Trophoblast cell (in vitro differentiated cells and primary cell): Measurements from ENCODE around the gene NR6A1.

Experiments used
- DNase-seq, 2 donors: peaks; one replicate each; pipeline ENCODE4 v3.0.0-alpha.2; 2016
- H2AFZ ChIP-seq: 2 replicates; pipeline ENCODE4 v1.6.1; 2013; ENCODE audit warnings: low read length, moderate library complexity, mild to moderate bottlenecking; ENCODE audit not compliant: insufficient read depth, poor library complexity
- H2AK5ac ChIP-seq: 2 replicates; pipeline ENCODE4 v1.6.1; 2013; ENCODE audit warnings: mild to moderate bottlenecking, low read length
- H2BK120ac ChIP-seq: 2 replicates; pipeline ENCODE4 v1.6.1; 2013; ENCODE audit warnings: low read length, mild to moderate bottlenecking, moderate library complexity; ENCODE audit not compliant: insufficient read depth, poor library complexity
- H2BK12ac ChIP-seq: 2 replicates; pipeline ENCODE4 v1.6.1; 2013; ENCODE audit warnings: mild to moderate bottlenecking, low read length, moderate library complexity
- H2BK5ac ChIP-seq: 2 replicates; pipeline ENCODE4 v1.6.1; 2013; ENCODE audit warnings: low read length, low read depth, moderate library complexity, mild to moderate bottlenecking; ENCODE audit not compliant: poor library complexity
- H3K14ac ChIP-seq: 2 replicates; pipeline ENCODE4 v1.6.1; 2013; ENCODE audit warnings: mild to moderate bottlenecking, low read length
- H3K18ac ChIP-seq: 2 replicates; pipeline ENCODE4 v1.6.1; 2013; ENCODE audit warnings: mild to moderate bottlenecking, low read length
- H3K23ac ChIP-seq: 2 replicates; pipeline ENCODE4 v1.6.1; 2013; ENCODE audit warnings: low read length
- H3K27ac ChIP-seq: 2 replicates; pipeline ENCODE4 v1.5.1; 2013; ENCODE audit warnings: low read depth, mild to moderate bottlenecking, inconsistent platforms, low read length, moderate library complexity
- H3K27me3 ChIP-seq: 2 replicates; pipeline ENCODE4 v1.6.1; 2013; ENCODE audit warnings: inconsistent platforms, mild to moderate bottlenecking, low read length, moderate library complexity; ENCODE audit not compliant: insufficient read depth
- H3K36me3 ChIP-seq, 2 experiments: 1 replicate in 1 of 2; 2 replicates in 1 of 2; pipeline ENCODE4 v1.6.1; 2013; ENCODE audit warnings: low read length in 2 of 2, mild to moderate bottlenecking in 2 of 2, moderate library complexity in 1 of 2; ENCODE audit not compliant: insufficient read depth in 2 of 2, control insufficient read depth in 1 of 2
- H3K4ac ChIP-seq: 2 replicates; pipeline ENCODE4 v1.6.1; 2013; ENCODE audit warnings: low read depth, mild to moderate bottlenecking, low read length, moderate library complexity
- H3K4me1 ChIP-seq, 2 experiments: 1 replicate in 1 of 2; 2 replicates in 1 of 2; pipeline ENCODE4 v1.6.1; 2013; ENCODE audit warnings: low read length in 2 of 2, mild to moderate bottlenecking in 2 of 2, moderate library complexity in 1 of 2; ENCODE audit not compliant: insufficient read depth in 2 of 2, control insufficient read depth in 1 of 2
- H3K4me2 ChIP-seq: 2 replicates; pipeline ENCODE4 v1.6.1; 2013; ENCODE audit warnings: inconsistent platforms, mild to moderate bottlenecking, low read length, moderate library complexity
- H3K4me3 ChIP-seq: 2 replicates; pipeline ENCODE4 v1.5.1; 2013; ENCODE audit warnings: mild to moderate bottlenecking, low read depth, low read length, inconsistent platforms
- H3K79me1 ChIP-seq: one replicate; pipeline ENCODE4 v1.6.1; 2013; ENCODE audit warnings: low read length
- H3K79me2 ChIP-seq: 2 replicates; pipeline ENCODE4 v1.6.1; 2013; ENCODE audit warnings: low read length, mild to moderate bottlenecking; ENCODE audit not compliant: control insufficient read depth, insufficient read depth, poor library complexity
- H3K9ac ChIP-seq: 2 replicates; pipeline ENCODE4 v1.6.1; 2013; ENCODE audit warnings: mild to moderate bottlenecking, low read length
- H3K9me3 ChIP-seq: 2 replicates; pipeline ENCODE4 v1.6.1; 2013; ENCODE audit warnings: low read depth, mild to moderate bottlenecking, control low read depth, inconsistent platforms, low read length; ENCODE audit not compliant: insufficient read depth
- H4K12ac ChIP-seq: 2 replicates; pipeline ENCODE4 v1.6.1; 2013; ENCODE audit warnings: low read depth, mild to moderate bottlenecking, low read length, moderate library complexity
- H4K8ac ChIP-seq: 2 replicates; pipeline ENCODE4 v1.6.1; 2013; ENCODE audit warnings: low read depth, mild to moderate bottlenecking, low read length, moderate library complexity
- H4K91ac ChIP-seq: one replicate; pipeline ENCODE4 v1.6.1; 2013; ENCODE audit warnings: low read depth, mild to moderate bottlenecking, low read length, moderate library complexity
- WGBS: extraction: QIAGEN DNeasy Blood & Tissue Kit; methylation state at CpG from one replicate; pipeline ENCODE4 v1.1.7; 2013; ENCODE audit warnings: missing lambda C conversion rate; ENCODE audit not compliant: insufficient read length, insufficient coverage; ENCODE audit errors: extremely low coverage; 5-methylcytosine and 5-hydroxymethylcytosine counted together

The NR6A1 gene

DNA sequence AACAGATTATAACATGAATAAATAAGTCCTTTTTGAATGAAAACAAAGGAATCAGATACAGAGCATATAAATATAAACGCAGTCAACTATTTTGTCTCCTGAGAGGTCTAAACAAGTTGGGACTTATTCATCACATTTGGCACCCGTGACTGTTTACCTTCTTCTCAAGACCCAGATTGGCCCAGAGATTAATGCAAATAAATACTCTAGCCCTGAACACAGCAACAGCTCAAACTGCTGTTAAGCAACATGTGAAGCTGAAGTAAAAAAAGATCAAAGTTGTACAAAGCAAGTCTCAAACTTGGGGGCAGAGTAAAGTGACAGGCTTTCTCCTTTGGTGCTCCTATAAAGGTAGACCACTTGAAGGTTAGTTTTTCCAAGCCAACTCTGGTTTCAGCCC is 168.9 kb downstream of the NR6A1 start:
- H3K4me3 ChIP-seq = no peak overlapping the region
- peaks cover 3% of the 10 kb centered on the region for H3K79me1 ChIP-seq
- H2BK120ac ChIP-seq = no peak overlapping the region
- H4K12ac ChIP-seq = no peak overlapping the region
- H3K23ac ChIP-seq = no peak overlapping the region
- H2BK5ac ChIP-seq = no peak overlapping the region
- no peak for DNase-seq
- H3K9ac ChIP-seq = no peak overlapping the region
- peaks cover 3 to 4% of the 10 kb centered on the region in 2 experiments for H3K4me1 ChIP-seq
- no peak overlapping the region for H2BK12ac ChIP-seq
- no peak overlapping the region for H4K8ac ChIP-seq
- no peaks in the 10 kb centered on the region for H3K79me2 ChIP-seq
- no peak overlapping the region for H2AK5ac ChIP-seq
- no peak overlapping the region for H3K18ac ChIP-seq
- H3K27ac ChIP-seq = no peak overlapping the region
- peaks cover 1% of the 10 kb centered on the region for H3K9me3 ChIP-seq
- no peak overlapping the region for H2AFZ ChIP-seq
- no peak overlapping the region for H4K91ac ChIP-seq
- H3K4ac ChIP-seq = no peak overlapping the region
- WGBS = no CpG with 5 or more reads among the region's 2 CpGs
- H3K27me3 ChIP-seq = no peaks in the 10 kb centered on the region
- no peak overlapping the region for H3K14ac ChIP-seq
- H3K4me2 ChIP-seq = no peak overlapping the region
- no peaks in the 10 kb centered on the region for H3K36me3 ChIP-seq

DNA sequence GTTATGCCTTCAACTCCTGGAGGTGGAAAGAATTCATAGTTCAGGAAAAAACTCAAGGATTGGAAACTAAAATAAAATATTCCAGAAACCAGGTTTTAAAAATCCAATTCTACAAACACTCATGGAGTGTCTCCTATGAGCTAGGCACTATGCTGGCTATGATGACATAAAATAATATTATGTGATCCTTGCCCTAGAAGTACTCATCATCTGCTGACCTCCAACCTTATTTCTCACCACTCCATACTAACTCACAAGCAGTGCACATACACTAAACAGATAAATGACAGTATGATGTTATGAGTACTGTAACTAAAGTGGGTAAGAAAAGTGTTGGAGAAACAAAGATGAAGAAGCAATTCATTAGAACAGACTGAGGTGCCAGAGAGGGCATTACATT is 170.7 kb downstream of the NR6A1 start:
- Histone ChIP-seq H3K36me3 (no peaks in the 10 kb centered on the region), H3K4me3 (no peak overlapping the region), H2BK120ac (no peak overlapping the region), H3K79me2 (no peaks in the 10 kb centered on the region), H3K9me3 (peaks cover 1% of the 10 kb centered on the region), H2BK12ac (no peak overlapping the region), H3K23ac (no peak overlapping the region), H4K91ac (no peak overlapping the region), H3K4ac (no peak overlapping the region), H3K4me1 (peaks cover 5 to 7% of the 10 kb centered on the region in 2 experiments), H3K14ac (no peak overlapping the region), H3K27ac (no peak overlapping the region), H3K4me2 (no peak overlapping the region), H2AK5ac (no peak overlapping the region), H2BK5ac (no peak overlapping the region), H4K8ac (no peak overlapping the region), H3K9ac (no peak overlapping the region), H3K79me1 (peaks cover 7% of the 10 kb centered on the region), H4K12ac (no peak overlapping the region), H3K18ac (no peak overlapping the region), H2AFZ (no peak overlapping the region), H3K27me3 (no peaks in the 10 kb centered on the region)
- peak in 1 of 2 donors; percentile 56 for DNase-seq

DNA sequence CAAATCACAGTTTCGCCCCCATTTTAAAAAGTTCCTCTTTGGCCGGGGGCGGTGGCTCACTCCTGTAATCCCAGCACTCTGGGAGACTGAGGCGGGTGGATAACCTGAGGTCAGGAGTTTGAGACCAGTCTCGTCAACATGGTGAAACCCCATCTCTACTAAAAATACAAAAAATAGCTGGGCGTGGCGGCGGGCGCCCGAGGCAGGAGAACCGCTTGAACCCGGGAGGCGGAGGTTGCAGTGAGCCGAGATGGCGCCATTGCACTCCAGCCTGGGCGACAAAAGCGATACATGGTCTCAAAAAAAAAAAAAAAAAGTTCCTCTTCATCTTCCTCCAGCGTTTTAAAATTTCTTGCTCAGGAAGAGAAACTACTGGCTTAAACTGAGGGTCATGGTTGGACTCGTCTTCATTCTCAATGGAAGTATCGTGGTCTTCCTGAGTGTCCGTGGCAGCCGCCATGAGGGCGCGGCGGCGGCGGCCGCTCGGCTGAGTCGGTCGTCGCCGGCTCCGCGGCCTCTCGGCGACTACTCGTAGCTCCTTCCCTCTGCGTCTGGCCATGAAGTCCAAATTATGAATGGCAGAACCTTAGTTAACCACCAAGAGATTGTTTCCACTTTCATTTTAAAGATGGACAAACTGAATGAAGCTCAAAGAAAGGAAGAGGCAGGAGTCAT is 171.9 kb downstream of the NR6A1 start:
- no peak overlapping the region for H4K12ac ChIP-seq
- no peak overlapping the region for H3K27ac ChIP-seq
- H3K4ac ChIP-seq = no peak overlapping the region
- H3K79me2 ChIP-seq = no peaks in the 10 kb centered on the region
- no peaks in the 10 kb centered on the region for H3K36me3 ChIP-seq
- no peak overlapping the region for H2BK5ac ChIP-seq
- H2AK5ac ChIP-seq = no peak overlapping the region
- H3K14ac ChIP-seq = peak overlapping the region; percentile 24
- peak in 1 of 2 donors; percentile 15 for DNase-seq
- H2AFZ ChIP-seq = no peak overlapping the region
- H2BK120ac ChIP-seq = no peak overlapping the region
- H3K4me1 ChIP-seq = peaks cover 5 to 9% of the 10 kb centered on the region in 2 experiments
- H3K9me3 ChIP-seq = peaks cover 1% of the 10 kb centered on the region
- H3K4me2 ChIP-seq = no peak overlapping the region
- H3K27me3 ChIP-seq = no peaks in the 10 kb centered on the region
- no CpG with 5 or more reads among the region's 39 CpGs for WGBS
- peak overlapping the region; percentile 55 for H4K91ac ChIP-seq
- peaks cover 8% of the 10 kb centered on the region for H3K79me1 ChIP-seq
- H3K9ac ChIP-seq = no peak overlapping the region
- H2BK12ac ChIP-seq = peak overlapping the region; percentile 50
- H4K8ac ChIP-seq = no peak overlapping the region
- no peak overlapping the region for H3K23ac ChIP-seq
- H3K18ac ChIP-seq = no peak overlapping the region
- H3K4me3 ChIP-seq = no peak overlapping the region

DNA sequence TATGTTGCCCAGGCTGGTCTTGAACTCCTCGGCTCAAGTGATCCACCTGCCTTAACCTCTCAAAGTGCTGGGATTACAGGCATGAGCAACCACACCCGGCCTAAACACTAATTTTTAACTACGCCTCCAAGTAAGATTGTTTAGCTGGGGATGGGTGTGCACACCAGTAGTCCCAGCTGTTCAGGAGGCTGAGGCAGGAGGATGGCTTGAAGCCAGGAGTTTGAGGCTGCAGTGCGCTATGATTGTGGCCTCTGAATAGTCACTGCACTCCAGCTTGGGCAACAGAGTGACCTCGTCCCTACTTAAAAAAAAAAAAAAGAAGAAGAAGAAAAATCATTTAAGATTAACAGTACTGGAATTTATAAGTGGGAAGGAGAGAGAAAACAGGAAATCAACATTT is 173.1 kb downstream of the NR6A1 start:
- Histone ChIP-seq H3K4ac (peak overlapping the region; percentile 73), H4K91ac (no peak overlapping the region), H2BK12ac (no peak overlapping the region), H2AK5ac (peak overlapping the region; percentile 94), H4K8ac (no peak overlapping the region), H3K23ac (no peak overlapping the region), H2AFZ (no peak overlapping the region), H2BK120ac (no peak overlapping the region), H3K18ac (no peak overlapping the region), H3K79me1 (peaks cover 6% of the 10 kb centered on the region), H3K4me3 (no peak overlapping the region), H3K27ac (no peak overlapping the region), H3K4me1 (peaks cover 2 to 9% of the 10 kb centered on the region in 2 experiments), H3K27me3 (no peaks in the 10 kb centered on the region), H3K14ac (no peak overlapping the region), H3K4me2 (no peak overlapping the region), H3K79me2 (peaks cover 2% of the 10 kb centered on the region), H4K12ac (no peak overlapping the region), H3K36me3 (no peaks in the 10 kb centered on the region), H2BK5ac (no peak overlapping the region), H3K9ac (no peak overlapping the region), H3K9me3 (peaks cover 1% of the 10 kb centered on the region)
- peak in 1 of 2 donors; percentile 26 for DNase-seq
- no CpG with 5 or more reads among the region's 5 CpGs for WGBS
